GM12878 (cell line): ENCODE results near the gene S100G.

Source experiments
- BHLHE40 ChIP-seq, 2 experiments: fragments of 450-650 bp in 1 of 2; IDR thresholded peaks; 2 replicates each; pipeline ENCODE4 v1.6.1; 2011 to 2017; ENCODE audit warnings: low read depth in 2 of 2, borderline replicate concordance in 1 of 2, improper control_type of control experiment in 1 of 2, low read length in 1 of 2, mild to moderate bottlenecking in 1 of 2
- ESRRA ChIP-seq: IDR thresholded peaks from 2 replicates; pipeline ENCODE4 v1.6.1; 2012; ENCODE audit warnings: mild to moderate bottlenecking, low read length, improper control_type of control experiment
- GABPA ChIP-seq: IDR thresholded peaks from 2 replicates; pipeline ENCODE4 v1.6.1; 2014; ENCODE audit warnings: antibody characterized with exemption, low read depth, mild to moderate bottlenecking, inconsistent platforms
- HDAC6 ChIP-seq: fragments of 200-600 bp; sonication (generic); IDR thresholded peaks from one replicate; pipeline ENCODE4 v1.8.0; 2017; ENCODE audit warnings: antibody characterized with exemption; ENCODE audit not compliant: unreplicated experiment
- MXI1 ChIP-seq: fragments of 150-350 bp; IDR thresholded peaks from 2 replicates; pipeline ENCODE4 v1.6.1; 2011; ENCODE audit warnings: low read depth, mild to moderate bottlenecking, inconsistent platforms, low read length, improper control_type of control experiment
- POLR2A ChIP-seq: IDR thresholded peaks from 2 replicates; pipeline ENCODE4 v1.6.1; 2011; ENCODE audit warnings: low read depth, mild to moderate bottlenecking, low read length
- POLR2AphosphoS5 ChIP-seq: IDR thresholded peaks from 2 replicates; pipeline ENCODE4 v1.6.1; 2011; ENCODE audit warnings: mild to moderate bottlenecking, low read length, inconsistent platforms
- RCOR1 ChIP-seq: conservative IDR thresholded peaks from 2 replicates; pipeline ENCODE4 v1.6.1; 2012; ENCODE audit warnings: low read depth, low read length, improper control_type of control experiment
- SMC3 ChIP-seq: IDR thresholded peaks from 2 replicates; pipeline ENCODE4 v1.6.1; 2011; ENCODE audit warnings: low read length, improper control_type of control experiment, borderline replicate concordance
- SREBF2 ChIP-seq: IDR thresholded peaks from 2 replicates; pipeline ENCODE4 v1.6.1; 2012; ENCODE audit warnings: mild to moderate bottlenecking, low read length
- TAF1 ChIP-seq: IDR thresholded peaks from 2 replicates; pipeline ENCODE4 v1.6.1; 2011; ENCODE audit warnings: mild to moderate bottlenecking, low read depth, low read length, borderline replicate concordance
- ZNF274 ChIP-seq: IDR thresholded peaks from one replicate; pipeline ENCODE4 v1.8.0; 2011; ENCODE audit not compliant: insufficient read length, insufficient read depth
- TF ChIP-seq, protein P1 (sequence below), 3 experiments: IDR thresholded peaks in 2 of 3; conservative IDR thresholded peaks in 1 of 3; 2 replicates each; pipeline ENCODE4 v1.5.1; 2011; ENCODE audit warnings: low read depth in 3 of 3, low read length in 3 of 3, mild to moderate bottlenecking in 3 of 3, control low read depth in 2 of 3, moderate library complexity in 2 of 3, inconsistent platforms in 1 of 3, mixed read lengths in 1 of 3; ENCODE audit not compliant: control insufficient read depth in 2 of 3, insufficient read depth in 1 of 3; ENCODE audit errors: extremely low read depth in 1 of 3
- TF ChIP-seq, protein P2 (sequence below): IDR thresholded peaks from 2 replicates; pipeline ENCODE4 v1.6.1; 2012; ENCODE audit warnings: low read depth, low read length, improper control_type of control experiment

DNA sequence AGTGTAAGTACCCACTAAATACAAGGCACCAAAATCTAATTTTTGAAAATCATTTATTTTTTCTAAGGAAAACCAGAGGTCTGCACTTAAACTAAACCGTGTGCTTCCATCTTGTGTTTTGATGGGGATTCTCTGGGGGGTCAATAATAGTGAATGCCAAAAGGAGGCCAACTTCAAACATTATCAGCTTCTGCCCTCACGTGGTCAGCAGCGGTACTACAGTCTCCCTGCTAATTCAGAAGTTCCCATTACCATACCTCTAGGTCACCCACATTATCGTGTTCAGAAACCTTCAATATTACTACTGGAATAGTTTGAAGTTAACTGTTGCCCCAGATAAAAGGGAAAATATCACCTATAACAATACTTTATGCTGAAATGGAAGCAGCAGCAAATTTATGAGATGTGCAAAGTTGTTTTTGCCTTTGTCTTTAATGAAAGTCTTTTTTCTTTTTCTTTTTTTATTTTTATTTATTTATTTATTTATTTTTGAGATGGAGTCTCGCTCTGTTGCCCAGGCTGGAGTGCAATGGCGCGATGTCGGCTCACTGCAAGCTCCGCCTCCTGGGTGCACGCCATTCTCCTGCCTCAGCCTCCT lies 45.2 kb downstream of the S100G start:
- TF ChIP-seq POLR2A: no peak
- TF ChIP-seq, protein P1, sequence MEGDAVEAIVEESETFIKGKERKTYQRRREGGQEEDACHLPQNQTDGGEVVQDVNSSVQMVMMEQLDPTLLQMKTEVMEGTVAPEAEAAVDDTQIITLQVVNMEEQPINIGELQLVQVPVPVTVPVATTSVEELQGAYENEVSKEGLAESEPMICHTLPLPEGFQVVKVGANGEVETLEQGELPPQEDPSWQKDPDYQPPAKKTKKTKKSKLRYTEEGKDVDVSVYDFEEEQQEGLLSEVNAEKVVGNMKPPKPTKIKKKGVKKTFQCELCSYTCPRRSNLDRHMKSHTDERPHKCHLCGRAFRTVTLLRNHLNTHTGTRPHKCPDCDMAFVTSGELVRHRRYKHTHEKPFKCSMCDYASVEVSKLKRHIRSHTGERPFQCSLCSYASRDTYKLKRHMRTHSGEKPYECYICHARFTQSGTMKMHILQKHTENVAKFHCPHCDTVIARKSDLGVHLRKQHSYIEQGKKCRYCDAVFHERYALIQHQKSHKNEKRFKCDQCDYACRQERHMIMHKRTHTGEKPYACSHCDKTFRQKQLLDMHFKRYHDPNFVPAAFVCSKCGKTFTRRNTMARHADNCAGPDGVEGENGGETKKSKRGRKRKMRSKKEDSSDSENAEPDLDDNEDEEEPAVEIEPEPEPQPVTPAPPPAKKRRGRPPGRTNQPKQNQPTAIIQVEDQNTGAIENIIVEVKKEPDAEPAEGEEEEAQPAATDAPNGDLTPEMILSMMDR (IDR thresholded peaks at IDR 0.05 in 2 of 3, conservative IDR thresholded peaks at IDR 0.05 in 1 of 3; ENCODE audit: control insufficient read depth in 2 of 3, extremely low read depth in 1 of 3, insufficient read depth in 1 of 3, low read depth in 3 of 3, low read length in 3 of 3): peak; percentile 85 to 92 (median 92)
- TF ChIP-seq HDAC6: no peak
- TF ChIP-seq BHLHE40 (IDR thresholded peaks at IDR 0.05; ENCODE audit: borderline replicate concordance in 1 of 2, low read depth in 2 of 2, low read length in 1 of 2): no peak
- no peak for TF ChIP-seq RCOR1
- no peak for TF ChIP-seq GABPA
- TF ChIP-seq SREBF2: no peak
- peak; percentile 56; the same call in 1 of the 2 replicates for TF ChIP-seq SMC3
- TF ChIP-seq, protein P2, sequence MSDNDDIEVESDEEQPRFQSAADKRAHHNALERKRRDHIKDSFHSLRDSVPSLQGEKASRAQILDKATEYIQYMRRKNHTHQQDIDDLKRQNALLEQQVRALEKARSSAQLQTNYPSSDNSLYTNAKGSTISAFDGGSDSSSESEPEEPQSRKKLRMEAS: no peak
- no peak for TF ChIP-seq MXI1
- no peak for TF ChIP-seq TAF1
- TF ChIP-seq ZNF274: no peak
- no peak for TF ChIP-seq ESRRA
- TF ChIP-seq POLR2AphosphoS5: no peak
